ENCODE measurements around the gene DEXI.

The DEXI gene

DNA sequence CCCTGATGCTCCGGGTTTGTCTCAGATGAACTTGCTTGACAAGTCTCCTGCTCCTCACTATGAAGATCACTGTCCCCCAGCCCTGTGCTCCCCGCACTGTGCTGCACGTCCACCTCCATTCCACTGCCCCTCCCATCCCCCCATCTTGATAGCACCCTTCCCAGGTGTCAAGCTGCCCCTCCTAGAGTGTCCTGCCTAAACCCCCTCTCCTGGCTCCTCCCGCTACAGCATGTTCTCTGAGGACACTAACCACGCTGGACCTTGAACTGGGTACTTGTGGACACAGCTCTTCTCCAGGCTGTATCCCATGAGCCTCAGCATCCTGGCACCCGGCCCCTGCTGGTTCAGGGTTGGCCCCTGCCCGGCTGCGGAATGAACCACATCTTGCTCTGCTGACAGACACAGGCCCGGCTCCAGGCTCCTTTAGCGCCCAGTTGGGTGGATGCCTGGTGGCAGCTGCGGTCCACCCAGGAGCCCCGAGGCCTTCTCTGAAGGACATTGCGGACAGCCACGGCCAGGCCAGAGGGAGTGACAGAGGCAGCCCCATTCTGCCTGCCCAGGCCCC lies 18.5 kb downstream of the DEXI start:
- no peak for DNase-seq

DNA sequence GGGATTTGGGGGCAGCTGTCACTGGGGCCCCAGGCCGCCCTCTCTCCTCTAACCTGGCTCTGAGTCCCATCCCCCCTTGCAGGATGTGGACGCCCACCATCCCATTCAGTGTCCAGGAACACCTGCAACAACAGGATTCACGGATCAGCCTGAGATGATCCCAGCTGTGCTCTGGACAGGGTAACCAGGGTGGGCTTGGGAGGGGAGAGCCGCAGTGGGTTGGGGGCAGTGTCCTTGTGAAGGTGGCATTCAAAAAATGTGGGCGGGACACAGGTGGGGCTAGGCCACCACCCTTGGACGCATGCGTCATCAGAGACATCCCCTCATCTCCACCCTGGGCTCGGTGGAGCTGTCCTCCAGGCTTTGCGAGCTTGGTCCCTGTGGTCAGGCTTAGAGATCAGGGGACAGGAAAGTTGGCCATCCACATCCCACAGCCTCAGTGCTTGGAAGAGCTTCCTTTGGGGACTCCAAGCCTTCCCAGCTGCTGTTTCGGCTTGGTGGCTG lies 19.1 kb downstream of the DEXI start:
- no peak for DNase-seq

DNA sequence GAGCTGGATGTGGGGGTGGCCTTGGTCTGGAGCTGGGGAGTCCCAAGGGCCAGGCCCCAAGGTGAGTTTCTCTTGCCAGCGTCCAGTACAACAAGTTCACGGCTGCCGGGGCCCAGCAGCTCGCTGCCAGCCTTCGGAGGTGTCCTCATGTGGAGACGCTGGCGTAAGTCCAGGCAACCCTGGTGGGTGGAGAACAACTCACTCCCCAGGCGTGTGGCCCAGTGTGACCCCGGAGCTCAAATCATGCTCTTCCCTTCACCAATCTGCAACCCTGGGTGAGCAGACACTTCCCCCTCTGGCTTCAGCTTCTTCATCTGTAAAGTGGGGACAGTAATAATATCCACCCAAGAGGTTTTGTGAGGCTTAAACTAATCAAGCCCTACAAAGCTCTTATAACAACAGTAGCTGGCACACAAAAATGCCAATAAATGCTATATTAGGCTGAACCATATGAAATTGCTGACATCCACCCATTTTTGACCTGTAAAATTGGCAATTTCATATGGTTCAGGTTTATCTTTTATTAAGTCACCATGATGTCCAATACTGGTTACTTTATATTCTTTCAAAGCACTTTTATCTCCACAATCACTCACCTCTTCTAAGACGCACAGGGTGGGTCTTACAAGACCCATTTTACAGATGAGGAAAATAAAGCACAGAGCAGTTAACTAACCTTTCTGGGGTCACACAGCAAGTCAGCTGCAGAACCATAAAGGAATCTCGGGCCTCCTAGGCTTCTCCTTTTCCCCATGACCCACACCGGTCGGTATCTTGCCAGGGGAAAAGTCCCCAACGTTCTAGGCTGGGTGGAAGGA lies 19.7 kb downstream of the DEXI start:
- no peak for DNase-seq

DNA sequence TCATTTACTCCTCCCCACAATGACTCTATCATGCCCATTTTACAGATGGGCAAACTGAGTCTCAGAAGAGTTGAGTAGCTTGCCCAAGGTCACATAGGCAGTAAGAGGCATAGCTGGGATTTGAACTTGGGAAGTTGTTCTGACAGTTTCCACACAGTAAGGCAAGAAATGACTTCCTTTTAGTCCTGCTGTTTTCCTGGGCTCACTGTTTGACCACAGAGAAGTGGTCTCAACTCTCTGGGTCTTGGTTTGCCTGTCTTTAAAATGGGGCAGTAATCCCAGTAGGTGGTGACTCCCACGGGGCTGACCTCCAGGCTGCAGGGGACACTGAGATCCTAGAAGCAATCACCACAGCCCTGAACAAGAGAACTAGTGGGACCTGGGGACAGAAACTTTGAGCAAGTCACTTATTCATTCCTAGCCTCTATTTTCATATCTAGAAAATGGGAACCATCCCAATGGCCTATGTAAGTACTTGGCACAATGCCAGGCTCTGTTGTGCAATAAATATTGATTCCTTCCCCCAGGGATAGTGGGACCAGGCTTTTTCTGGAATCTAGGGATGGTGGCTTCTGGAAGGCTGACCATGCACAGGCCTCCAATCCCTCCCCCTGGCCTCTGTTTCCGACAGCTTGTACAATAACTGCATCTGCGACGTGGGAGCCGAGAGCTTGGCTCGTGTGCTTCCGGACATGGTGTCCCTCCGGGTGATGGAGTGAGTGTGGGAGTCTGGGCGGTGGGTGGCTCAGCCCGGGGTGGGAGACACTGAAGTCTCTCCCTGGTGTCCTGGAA lies 20.5 kb downstream of the DEXI start:
- no peak for DNase-seq

DNA sequence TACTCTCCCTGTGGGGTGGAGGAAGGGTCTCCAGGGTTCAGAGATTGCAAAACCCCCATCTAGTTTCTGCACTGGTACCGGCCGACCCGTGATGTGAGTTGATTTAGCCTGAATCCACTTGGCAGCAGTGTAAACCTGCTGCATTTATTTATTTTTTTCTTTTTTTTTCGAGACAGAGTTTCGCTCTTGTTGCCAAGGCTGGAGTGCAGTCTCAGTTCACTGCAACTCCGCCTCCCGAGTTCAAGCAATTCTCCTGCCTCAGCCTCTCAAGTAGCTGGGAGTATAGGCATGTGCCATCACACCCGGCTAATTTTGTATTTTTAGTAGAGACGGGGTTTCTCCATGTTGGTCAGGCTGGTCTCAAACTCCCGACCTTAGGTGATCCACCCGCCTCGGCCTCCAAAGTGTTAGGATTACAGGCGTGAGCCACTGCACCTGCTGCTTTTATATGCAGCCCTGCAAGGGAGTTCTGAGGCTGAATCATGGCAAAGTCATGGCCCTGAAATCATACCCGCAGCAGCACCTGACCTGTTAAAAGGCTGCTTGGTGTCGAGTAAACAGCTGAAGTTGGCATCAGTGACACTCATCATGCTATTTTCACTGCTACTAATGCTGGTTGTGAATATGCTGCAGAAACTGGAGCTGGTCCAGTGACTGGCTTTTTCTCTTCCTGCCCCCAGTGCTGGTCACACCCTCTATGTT lies 21.4 kb downstream of the DEXI start:
- DNase-seq, result no peak

DNA sequence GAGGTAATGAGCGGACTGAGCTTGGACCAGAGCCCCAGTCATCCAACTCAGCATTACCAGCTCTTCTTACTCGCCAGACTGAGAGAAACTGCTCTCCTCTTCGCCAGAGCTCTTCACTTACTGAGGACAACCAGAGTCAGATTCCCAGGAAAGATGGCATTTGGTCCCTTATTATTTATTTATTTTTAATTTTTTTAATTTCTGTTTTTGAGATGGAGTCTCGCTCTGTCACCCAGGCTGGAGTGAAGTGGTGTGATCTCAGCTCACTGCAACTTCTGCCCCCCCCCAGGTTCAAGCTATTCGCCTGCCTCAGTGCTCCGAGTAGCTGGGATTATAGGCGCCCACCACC lies 23.3 kb downstream of the DEXI start:
- no peak for DNase-seq

DNA sequence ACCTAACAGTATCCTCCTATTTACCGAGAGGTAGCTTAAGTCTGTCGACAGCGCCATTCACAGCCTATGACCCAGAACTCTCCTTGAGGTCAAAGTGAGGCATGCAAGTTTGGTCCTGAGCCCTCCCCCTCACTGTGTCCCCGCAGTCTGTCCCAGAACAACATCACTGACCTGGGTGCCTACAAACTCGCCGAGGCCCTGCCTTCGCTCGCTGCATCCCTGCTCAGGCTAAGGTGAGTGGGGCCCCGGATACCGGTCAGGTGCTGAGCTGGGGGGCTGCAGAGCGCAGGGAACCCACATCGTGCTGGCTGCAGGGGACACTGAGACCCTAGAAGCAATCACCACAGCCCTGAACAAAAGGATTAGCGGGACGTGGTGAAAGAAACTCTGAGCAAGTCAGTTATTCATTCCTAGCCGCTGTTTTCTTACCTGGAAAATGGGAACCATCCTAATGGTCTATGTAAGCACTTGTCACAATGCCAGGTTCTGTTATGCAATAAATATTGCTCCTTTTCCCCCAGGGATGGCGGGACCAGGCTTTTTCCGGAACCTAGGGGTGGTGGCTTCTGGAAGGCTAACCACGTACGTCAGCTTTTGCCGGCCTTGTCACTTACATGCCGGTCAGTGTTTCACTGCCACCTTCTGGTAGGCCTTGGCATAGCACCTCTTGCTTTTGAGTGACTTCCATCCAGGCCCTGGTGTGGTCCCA lies 23.8 kb downstream of the DEXI start:
- DNase-seq, result peak; percentile 96

DNA sequence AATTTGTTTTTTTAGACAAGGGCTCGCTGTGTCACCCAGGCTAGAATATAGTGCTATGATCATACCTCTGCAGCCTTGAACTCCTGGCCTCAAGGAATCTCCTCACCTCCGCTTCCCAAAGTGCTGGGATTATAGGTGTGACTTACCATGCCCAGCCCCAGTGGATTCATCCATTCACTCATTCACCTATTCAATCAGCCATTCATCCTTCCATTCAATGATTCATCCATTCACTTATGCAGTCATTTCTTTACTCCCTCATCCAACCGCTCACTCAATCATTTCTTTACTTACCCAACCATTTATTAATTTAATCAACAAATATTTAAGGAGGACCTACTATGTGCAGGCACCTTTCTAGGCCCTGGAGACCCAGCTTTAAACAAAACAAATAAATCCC lies 25.7 kb downstream of the DEXI start:
- DNase-seq, result no peak

DNA sequence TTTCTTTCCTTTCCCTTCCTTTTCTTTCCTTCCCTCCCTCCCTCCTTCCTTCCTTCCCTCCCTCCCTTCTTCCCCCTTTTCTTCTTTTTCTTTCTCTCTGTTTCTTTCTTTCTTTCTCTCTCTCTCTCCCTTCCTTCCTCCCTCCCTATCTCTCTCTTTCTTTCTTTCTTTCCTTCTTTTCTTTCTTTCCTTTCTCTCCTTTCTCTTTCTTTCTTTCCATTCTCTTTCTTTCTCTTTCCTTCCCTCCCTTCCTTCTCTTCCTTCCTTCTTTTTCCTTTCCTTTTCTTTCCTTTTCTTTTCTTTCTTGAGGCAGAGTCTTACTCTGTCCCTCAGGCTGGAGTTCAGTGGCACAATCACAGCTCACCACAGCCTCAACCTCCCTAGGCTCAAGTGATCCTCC lies 31.0 kb downstream of the DEXI start:
- no peak for DNase-seq

DNA sequence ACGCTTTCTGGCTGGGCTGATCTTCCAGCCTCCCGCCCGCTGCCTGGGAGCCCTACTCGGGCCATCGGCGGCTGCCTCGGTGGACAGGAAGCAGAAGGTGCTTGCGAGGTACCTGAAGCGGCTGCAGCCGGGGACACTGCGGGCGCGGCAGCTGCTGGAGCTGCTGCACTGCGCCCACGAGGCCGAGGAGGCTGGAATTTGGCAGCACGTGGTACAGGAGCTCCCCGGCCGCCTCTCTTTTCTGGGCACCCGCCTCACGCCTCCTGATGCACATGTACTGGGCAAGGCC lies 34.6 kb downstream of the DEXI start:
- DNase-seq, result no peak

DNA sequence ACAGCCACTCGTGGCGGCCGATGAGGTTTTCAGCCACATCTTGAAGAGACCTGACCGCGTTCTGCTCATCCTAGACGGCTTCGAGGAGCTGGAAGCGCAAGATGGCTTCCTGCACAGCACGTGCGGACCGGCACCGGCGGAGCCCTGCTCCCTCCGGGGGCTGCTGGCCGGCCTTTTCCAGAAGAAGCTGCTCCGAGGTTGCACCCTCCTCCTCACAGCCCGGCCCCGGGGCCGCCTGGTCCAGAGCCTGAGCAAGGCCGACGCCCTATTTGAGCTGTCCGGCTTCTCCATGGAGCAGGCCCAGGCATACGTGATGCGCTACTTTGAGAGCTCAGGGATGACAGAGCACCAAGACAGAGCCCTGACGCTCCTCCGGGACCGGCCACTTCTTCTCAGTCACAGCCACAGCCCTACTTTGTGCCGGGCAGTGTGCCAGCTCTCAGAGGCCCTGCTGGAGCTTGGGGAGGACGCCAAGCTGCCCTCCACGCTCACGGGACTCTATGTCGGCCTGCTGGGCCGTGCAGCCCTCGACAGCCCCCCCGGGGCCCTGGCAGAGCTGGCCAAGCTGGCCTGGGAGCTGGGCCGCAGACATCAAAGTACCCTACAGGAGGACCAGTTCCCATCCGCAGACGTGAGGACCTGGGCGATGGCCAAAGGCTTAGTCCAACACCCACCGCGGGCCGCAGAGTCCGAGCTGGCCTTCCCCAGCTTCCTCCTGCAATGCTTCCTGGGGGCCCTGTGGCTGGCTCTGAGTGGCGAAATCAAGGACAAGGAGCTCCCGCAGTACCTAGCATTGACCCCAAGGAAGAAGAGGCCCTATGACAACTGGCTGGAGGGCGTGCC lies 35.1 kb downstream of the DEXI start:
- DNase-seq, result no peak

DNA sequence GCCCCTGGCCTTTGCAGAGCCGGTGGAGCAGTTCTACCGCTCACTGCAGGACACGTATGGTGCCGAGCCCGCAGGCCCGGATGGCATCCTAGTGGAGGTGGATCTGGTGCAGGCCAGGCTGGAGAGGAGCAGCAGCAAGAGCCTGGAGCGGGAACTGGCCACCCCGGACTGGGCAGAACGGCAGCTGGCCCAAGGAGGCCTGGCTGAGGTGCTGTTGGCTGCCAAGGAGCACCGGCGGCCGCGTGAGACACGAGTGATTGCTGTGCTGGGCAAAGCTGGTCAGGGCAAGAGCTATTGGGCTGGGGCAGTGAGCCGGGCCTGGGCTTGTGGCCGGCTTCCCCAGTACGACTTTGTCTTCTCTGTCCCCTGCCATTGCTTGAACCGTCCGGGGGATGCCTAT lies 35.8 kb downstream of the DEXI start:
- no peak for DNase-seq

DNA sequence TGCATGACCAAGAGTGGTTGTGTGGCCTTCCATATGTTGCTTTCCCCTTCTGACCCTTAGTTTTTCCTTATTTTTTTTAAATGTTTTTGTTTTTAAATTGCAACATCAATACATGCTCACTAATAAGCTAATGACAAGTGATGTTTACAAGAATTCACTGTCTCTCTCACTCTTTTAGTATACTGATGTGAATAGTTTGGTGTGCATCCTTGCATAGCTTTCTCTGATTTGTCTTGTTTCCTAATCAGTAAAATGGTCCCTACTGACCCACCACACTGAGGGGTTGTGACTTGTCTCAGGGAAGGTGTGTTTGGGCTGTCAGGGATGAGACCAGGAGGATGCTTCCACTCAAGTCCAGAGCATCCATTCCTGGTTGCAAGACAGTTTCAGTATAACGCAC lies 39.3 kb downstream of the DEXI start:
- DNase-seq, result no peak

DNA sequence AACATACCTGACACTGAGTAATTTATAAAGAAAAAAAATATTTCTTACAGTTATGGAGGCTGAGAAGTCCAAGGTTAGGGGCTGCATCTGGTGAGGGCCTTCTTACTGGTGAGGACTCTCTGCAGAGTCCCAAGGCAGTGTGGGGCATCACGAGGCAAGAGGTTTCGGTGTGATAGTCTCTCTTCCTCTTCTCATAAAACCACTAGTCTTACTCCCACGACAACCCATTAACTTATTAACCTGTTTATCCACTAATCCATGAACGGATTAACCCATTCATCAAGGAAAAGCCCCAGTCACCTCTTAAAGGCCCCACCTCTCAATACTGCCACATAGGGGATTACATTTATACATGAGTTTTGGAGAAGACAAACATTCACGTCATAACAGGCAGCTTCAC lies 45.1 kb downstream of the DEXI start:
- DNase-seq, result no peak

DNA sequence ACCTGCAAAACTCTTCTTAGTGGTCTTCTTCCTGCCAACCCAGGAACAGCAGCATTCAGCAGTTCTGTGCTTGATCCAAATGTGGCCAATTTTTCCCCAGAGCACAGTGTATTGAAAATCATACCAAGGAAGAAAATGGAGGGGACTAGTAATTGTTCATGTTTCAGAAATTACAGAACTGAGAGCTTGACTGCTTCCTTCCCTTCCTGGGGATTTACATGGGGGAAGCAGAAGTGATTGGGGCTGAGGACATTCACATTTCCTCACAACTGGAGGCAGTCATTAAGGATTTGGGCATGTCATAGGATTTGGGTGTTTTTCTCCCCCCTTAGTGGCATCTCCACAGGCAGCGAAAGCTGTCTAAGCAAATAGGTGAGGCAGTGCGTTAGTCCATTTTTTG lies 45.5 kb downstream of the DEXI start:
- no peak for DNase-seq

DNA sequence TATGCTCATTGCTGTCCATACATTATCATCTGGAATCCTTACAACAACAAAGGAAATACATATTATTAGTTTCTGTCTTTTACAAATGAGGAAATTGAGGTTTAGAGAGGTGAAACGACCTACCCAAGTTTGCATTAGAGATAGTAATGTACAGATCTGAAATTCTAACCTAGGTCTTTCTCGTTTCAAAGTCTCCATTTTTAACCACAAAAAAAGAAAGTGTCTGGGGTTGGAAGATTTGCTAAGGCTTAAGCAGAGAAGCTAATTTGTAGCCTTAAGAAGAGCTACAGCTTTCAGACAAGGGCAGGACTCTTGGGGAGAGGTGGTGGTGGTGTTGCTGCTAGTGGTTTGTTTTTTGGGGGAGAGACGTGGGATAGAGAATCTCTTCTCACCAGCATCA lies 46.1 kb downstream of the DEXI start:
- no peak for DNase-seq

DNA sequence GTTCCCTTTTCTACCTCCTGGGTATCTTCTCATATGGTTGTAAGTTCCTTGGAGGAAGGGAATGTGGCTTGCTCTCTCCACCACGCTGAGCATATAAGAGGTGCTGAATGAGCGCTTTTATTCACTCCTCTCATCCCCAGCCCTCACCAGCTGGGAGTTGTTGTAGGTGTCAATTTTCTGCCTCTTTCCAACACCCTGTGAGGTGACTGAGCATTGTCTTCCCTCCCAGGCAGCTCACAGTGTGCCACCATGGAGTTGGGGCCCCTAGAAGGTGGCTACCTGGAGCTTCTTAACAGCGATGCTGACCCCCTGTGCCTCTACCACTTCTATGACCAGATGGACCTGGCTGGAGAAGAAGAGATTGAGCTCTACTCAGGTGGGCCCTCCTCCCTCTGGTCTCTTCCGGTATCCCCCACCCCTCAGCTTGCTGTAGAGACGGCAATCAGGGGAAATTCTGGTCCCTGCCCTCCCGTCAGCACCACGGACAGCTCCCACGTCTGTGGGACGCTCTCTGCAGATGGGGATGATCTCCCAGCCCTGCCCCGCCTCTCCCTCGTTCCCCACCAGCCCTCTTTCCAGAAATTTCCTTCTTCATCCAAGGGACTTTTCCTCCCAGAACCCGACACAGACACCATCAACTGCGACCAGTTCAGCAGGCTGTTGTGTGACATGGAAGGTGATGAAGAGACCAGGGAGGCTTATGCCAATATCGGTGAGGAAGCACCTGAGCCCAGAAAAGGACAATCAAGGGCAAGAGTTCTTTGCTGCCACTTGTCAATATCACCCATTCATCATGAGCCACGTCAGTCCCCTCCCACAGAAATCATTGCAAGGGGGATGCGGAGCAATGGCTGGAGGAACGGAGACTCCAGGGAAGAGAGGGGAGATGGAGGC lies 47.0 kb downstream of the DEXI start:
- DNase-seq, result no peak

DNA sequence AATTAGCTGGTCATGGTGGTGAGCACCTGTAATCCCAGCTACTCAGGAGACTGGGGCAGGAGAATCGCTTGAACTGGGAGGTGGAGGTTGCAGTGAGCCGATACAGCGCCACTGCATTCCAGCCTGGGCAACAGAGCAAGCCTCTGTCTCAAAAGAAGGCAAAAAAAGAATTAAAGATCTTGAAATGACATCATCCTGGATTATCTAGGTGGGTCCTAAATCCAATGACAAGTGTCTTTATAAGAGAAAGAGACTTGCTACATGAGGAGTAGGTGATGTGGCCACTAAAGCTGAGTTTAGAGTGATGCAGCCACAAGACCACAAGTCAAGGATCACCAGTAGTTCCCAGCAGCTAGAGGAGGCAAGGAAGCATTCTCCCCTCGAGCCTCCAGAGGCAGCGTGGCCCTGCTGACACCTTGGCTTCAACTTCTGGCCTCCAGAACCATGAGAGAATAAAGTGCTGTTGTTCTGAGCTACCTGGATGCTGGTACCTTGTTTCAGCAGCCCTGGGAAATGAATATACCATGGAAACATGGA lies 49.4 kb downstream of the DEXI start:
- no peak for DNase-seq

DNA sequence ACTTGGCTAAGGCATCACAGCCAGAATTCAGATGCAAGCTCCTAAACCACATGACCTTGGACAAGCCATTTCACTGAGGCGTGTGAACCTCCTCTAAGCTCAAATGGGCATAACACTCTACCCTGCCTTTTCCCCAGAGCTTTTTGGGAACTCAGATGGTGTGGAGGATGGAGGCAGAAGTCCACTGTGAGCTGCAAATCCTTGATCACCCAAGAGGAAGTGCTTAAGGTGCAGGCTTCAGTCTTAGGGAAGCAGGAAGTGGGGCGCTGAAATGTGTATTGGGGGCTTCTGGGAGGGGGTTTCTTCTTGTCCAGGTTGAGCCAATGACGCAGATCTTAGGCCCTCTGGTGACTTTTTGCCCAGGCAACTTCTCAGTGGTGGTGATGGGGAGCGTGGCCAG lies 52.4 kb downstream of the DEXI start:
- no peak for DNase-seq

DNA sequence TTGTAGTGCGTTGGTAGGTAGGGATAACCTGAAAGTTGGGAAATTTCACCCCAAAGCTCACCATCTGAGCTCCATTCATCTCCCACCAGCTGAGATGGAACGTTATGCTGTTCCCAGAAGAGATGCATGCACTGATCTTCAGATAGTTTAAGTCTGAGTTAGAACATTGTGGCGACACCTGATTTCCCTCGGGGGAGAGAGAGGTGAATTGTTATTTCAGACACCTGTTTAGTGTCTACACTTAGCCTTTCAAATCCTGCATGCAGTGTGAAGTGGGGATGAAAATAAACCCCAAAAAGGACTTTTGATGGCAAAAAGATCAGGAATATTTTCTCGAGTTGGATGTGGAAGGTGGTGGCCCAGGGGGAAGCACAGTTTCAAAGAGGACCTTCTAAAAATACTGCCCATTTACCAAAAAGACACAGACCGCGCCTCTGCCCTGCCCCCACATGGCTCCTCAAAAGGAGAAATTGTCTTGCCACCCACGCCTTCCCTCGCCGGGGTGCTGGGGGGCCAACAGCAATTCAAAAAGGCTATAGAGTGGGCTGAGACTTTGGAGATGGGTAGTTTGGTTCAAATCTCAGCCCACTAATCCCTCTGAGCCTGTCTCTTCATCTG lies 53.8 kb downstream of the DEXI start:
- DNase-seq, result no peak

Data from activated CD8-positive, alpha-beta memory T cell treated with anti-CD3 and anti-CD28 coated beads for 24 hours (primary cell).